Suprapubic skin (tissue), 4 donors: Measurements from ENCODE around the gene KCNH8.

ENCODE experiments used
- CTCF ChIP-seq, 2 donors: fragments of 200-600 bp in 1 of 2; fragments of 450-650 bp in 1 of 2; sonication (generic) in 1 of 2; IDR thresholded peaks; one replicate each; pipeline ENCODE4 v1.5.1; 2016 to 2019; ENCODE audit warnings: antibody characterized with exemption in 2 of 2, mild to moderate bottlenecking in 1 of 2, moderate library complexity in 1 of 2
- EP300 ChIP-seq: sonication (generic); formaldehyde crosslinking; IDR thresholded peaks from one replicate; pipeline ENCODE4 v1.6.1; 2017; ENCODE audit warnings: antibody characterized with exemption
- POLR2A ChIP-seq, 2 donors: fragments of 450-650 bp; IDR thresholded peaks; one replicate each; pipeline ENCODE4 v1.6.1; 2017; ENCODE audit warnings: antibody characterized with exemption in 2 of 2, mild to moderate bottlenecking in 2 of 2, moderate library complexity in 2 of 2
- POLR2AphosphoS5 ChIP-seq, 3 donors: sonication (generic); formaldehyde crosslinking; IDR thresholded peaks; one replicate each; pipeline ENCODE4 v1.6.1; 2017; ENCODE audit warnings: antibody characterized with exemption in 3 of 3

GRCh38 chr3:19190602-19191001, 42.3 kb downstream of the KCNH8 start:
- no peak for TF ChIP-seq POLR2A (IDR thresholded peaks at IDR 0.05)
- TF ChIP-seq CTCF (IDR thresholded peaks at IDR 0.05) = no peak
- no peak for TF ChIP-seq POLR2AphosphoS5 (IDR thresholded peaks at IDR 0.05)
- TF ChIP-seq EP300 = no peak
